G401 (cell line): Measurements from ENCODE around the gene PLK5. TPM values are rescaled to one million over a fixed set of nuclear protein-coding genes. Genes with fewer than 3 reads are reported as not detected.

ENCODE experiments used
- total RNA-seq: library from RNA; depleted of rRNA; stranded (reverse); fragments of >200 nt; shearing (Covaris generic); gene quantifications from 2 replicates; pipeline ENCODE4 v1.2.3, GENCODE V29; 2014; rRNA removed

PLK5 gene
- total RNA-seq, 1 experiment from 2014 or later, result not detected

Other genes with a start within 250 kb of the PLK5 start
- 37.9 and 45.0 TPM in 2 replicates for gene FAM174C, start 248.5 kb upstream of the PLK5 start, total RNA-seq
- 0.31 and 1.3 TPM in 2 replicates for gene EFNA2, start 238.2 kb upstream of the PLK5 start, total RNA-seq
- gene NDUFS7, start 140.2 kb upstream of the PLK5 start, total RNA-seq, result 123 TPM in 2 replicates
- 110 and 116 TPM in 2 replicates for gene GAMT, start 122.5 kb upstream of the PLK5 start, total RNA-seq
- gene DAZAP1, start 116.5 kb upstream of the PLK5 start, total RNA-seq, result 153 and 193 TPM in 2 replicates
- 1,108 and 1,164 TPM in 2 replicates for gene RPS15, start 85.7 kb upstream of the PLK5 start, total RNA-seq
- gene APC2, start 74.0 kb upstream of the PLK5 start, total RNA-seq, result 13.4 and 15.4 TPM in 2 replicates
- 86.7 and 90.0 TPM in 2 replicates for gene C19orf25, start 44.9 kb upstream of the PLK5 start, total RNA-seq
- 1.8 and 9.2 TPM in 2 replicates for gene PCSK4, start 33.7 kb upstream of the PLK5 start, total RNA-seq
- gene REEP6, start 32.9 kb upstream of the PLK5 start, total RNA-seq, result 18.4 and 20.6 TPM in 2 replicates
- 0.62 and 2.1 TPM in 2 replicates for gene ADAMTSL5, start 11.1 kb upstream of the PLK5 start, total RNA-seq
- gene MEX3D, start 44.2 kb downstream of the PLK5 start, total RNA-seq, result 105 and 123 TPM in 2 replicates
- gene MBD3, start 68.8 kb downstream of the PLK5 start, total RNA-seq, result 164 and 166 TPM in 2 replicates
- 141 and 200 TPM in 2 replicates for gene UQCR11, start 81.4 kb downstream of the PLK5 start, total RNA-seq
- gene TCF3, start 128.5 kb downstream of the PLK5 start, total RNA-seq, result 171 and 220 TPM in 2 replicates
- not detected in 2 replicates for gene ONECUT3, start 229.4 kb downstream of the PLK5 start, total RNA-seq